ENCODE measurements around the gene MAST3.

Gene MAST3

GRCh38 chr19:18173572-18174288 is 76.2 kb downstream of the MAST3 start, which contains the start of gene IFI30 (continued):
- no peak for TF ChIP-seq ZNF280D (tag by site-specific recombination; IDR thresholded peaks at IDR 0.05)
- TF ChIP-seq GLIS1 (tag by site-specific recombination; IDR thresholded peaks at IDR 0.05) = peak; percentile 89
- TF ChIP-seq ZNF16 (tag by site-specific recombination; IDR thresholded peaks at IDR 0.05; ENCODE audit: low read depth) = no peak
- TF ChIP-seq BCL11A (tag by site-specific recombination; IDR thresholded peaks at IDR 0.05; ENCODE audit: low read depth) = no peak
- no peak for TF ChIP-seq ZNF596 (tag by site-specific recombination; IDR thresholded peaks at IDR 0.05)
- TF ChIP-seq ZNF76 (tag by site-specific recombination; IDR thresholded peaks at IDR 0.05; ENCODE audit: borderline replicate concordance, low read depth) = peak; percentile 66; the same call in 1 of the 2 replicates
- peak; percentile 63 for TF ChIP-seq ZEB2 (tag by site-specific recombination; IDR thresholded peaks at IDR 0.05)
- TF ChIP-seq ZNF670 (tag by site-specific recombination; IDR thresholded peaks at IDR 0.05; ENCODE audit: low read depth) = no peak
- no peak for TF ChIP-seq ZNF248 (tag by site-specific recombination; IDR thresholded peaks at IDR 0.05)
- TF ChIP-seq ZNF707 (tag by site-specific recombination; IDR thresholded peaks at IDR 0.05) = no peak
- peak; percentile 89 for TF ChIP-seq ZNF692 (tag by site-specific recombination; IDR thresholded peaks at IDR 0.05)
- TF ChIP-seq ZNF391 (tag by site-specific recombination; IDR thresholded peaks at IDR 0.05; ENCODE audit: borderline replicate concordance, low read depth) = peak; percentile 74; the same call in 1 of the 2 replicates
- no peak for TF ChIP-seq ZNF280C (tag by site-specific recombination; IDR thresholded peaks at IDR 0.05)
- peak; percentile 97 for TF ChIP-seq ZXDB (tag by site-specific recombination; IDR thresholded peaks at IDR 0.05)
- no peak for TF ChIP-seq GLI4 (tag by site-specific recombination; IDR thresholded peaks at IDR 0.05)
- no peak for TF ChIP-seq ZNF140 (tag by site-specific recombination; IDR thresholded peaks at IDR 0.05)
- no peak for TF ChIP-seq ZNF488 (tag by site-specific recombination; IDR thresholded peaks at IDR 0.05)
- TF ChIP-seq ZBTB10 (tag by site-specific recombination; IDR thresholded peaks at IDR 0.05) = peak; percentile 84
- TF ChIP-seq ZNF398 (tag by site-specific recombination; IDR thresholded peaks at IDR 0.05) = peak; percentile 88
- TF ChIP-seq ZNF121 (tag by site-specific recombination; IDR thresholded peaks at IDR 0.05) = no peak
- no peak for TF ChIP-seq ZNF174 (tag by site-specific recombination; IDR thresholded peaks at IDR 0.05)
- peak; percentile 73 for TF ChIP-seq HIC1 (tag by site-specific recombination; IDR thresholded peaks at IDR 0.05)
- TF ChIP-seq TRIM28 (IDR thresholded peaks at IDR 0.05; ENCODE audit: borderline replicate concordance, low read length) = no peak
- no peak for TF ChIP-seq ZNF580 (tag by site-specific recombination; IDR thresholded peaks at IDR 0.05)

All from HEK293 (cell line).